ENCODE data around the gene NFIB. TPM values are rescaled to one million over a fixed set of nuclear protein-coding genes. Genes with fewer than 3 reads are reported as not detected.

Gene NFIB
- total and polyA plus RNA-seq, 2 of the 13 experiments (the other 11 are each of a cell fraction or from before 2014, with no cell fraction given): 0.98 to 4.6 TPM

- TF ChIP-seq ZBTB49 (CRISPR knock-in tag; IDR thresholded peaks at IDR 0.05; ENCODE audit: borderline replicate concordance) (no peak), ZKSCAN8 (CRISPR knock-in tag; IDR thresholded peaks at IDR 0.05; ENCODE audit: borderline replicate concordance) (no peak), ZBTB44 (CRISPR knock-in tag; IDR thresholded peaks at IDR 0.05) (no peak), CHD4 (IDR thresholded peaks at IDR 0.05; ENCODE audit: borderline replicate concordance, low read length) (no peak), SMC3 (IDR thresholded peaks at IDR 0.05; ENCODE audit: low read length) (no peak), ZNF382 (CRISPR knock-in tag; IDR thresholded peaks at IDR 0.05; ENCODE audit: borderline replicate concordance) (no peak), ELF3 (CRISPR knock-in tag; IDR thresholded peaks at IDR 0.05) (no peak), ZHX1 (CRISPR knock-in tag; IDR thresholded peaks at IDR 0.05; ENCODE audit: low read depth) (no peak), SMARCC2 (IDR thresholded peaks at IDR 0.05) (no peak)
Measured at GRCh38 chr9:14339746-14340145, 25.8 kb upstream of the NFIB start (continued).

All from HepG2 (cell line).